H9 (cell line): ENCODE results near the gene KCNG2. TPM values are rescaled to one million over a fixed set of nuclear protein-coding genes. Genes with fewer than 3 reads are reported as not detected.

ENCODE experiments used
- DNase-seq: peaks from one replicate; pipeline ENCODE4 v3.0.0-alpha.2; 2017
- H2AFZ ChIP-seq: one replicate; pipeline ENCODE4 v1.6.1; 2013; ENCODE audit warnings: mild to moderate bottlenecking, low read length, control low read depth, moderate library complexity
- H2AK5ac ChIP-seq: 2 replicates; pipeline ENCODE4 v1.6.1; 2013; ENCODE audit warnings: low read length, control low read depth, mixed read lengths; ENCODE audit not compliant: insufficient read length
- H2BK120ac ChIP-seq: one replicate; pipeline ENCODE4 v1.6.1; 2013; ENCODE audit warnings: low read depth, mild to moderate bottlenecking, low read length, control low read depth, inconsistent platforms; ENCODE audit not compliant: poor library complexity, severe bottlenecking
- H2BK12ac ChIP-seq: 2 replicates; pipeline ENCODE4 v1.6.1; 2013; ENCODE audit warnings: low read length, control low read depth, mixed read lengths, low read depth; ENCODE audit not compliant: insufficient read length
- H2BK15ac ChIP-seq: 2 replicates; pipeline ENCODE4 v1.6.1; 2013; ENCODE audit warnings: low read depth, low read length, control low read depth
- H2BK20ac ChIP-seq: one replicate; pipeline ENCODE4 v1.6.1; 2013; ENCODE audit warnings: low read depth, mild to moderate bottlenecking, low read length, control low read depth, inconsistent platforms; ENCODE audit not compliant: poor library complexity, severe bottlenecking
- H2BK5ac ChIP-seq: 2 replicates; pipeline ENCODE4 v1.6.1; 2013; ENCODE audit warnings: low read length, control low read depth, mixed read lengths; ENCODE audit not compliant: insufficient read length
- H3K14ac ChIP-seq: 2 replicates; pipeline ENCODE4 v1.6.1; 2013; ENCODE audit warnings: low read length, control low read depth; ENCODE audit not compliant: insufficient read depth
- H3K18ac ChIP-seq: 2 replicates; pipeline ENCODE4 v1.6.1; 2013; ENCODE audit warnings: low read depth, mild to moderate bottlenecking, mixed read lengths, low read length, control low read depth; ENCODE audit not compliant: insufficient read length
- H3K23ac ChIP-seq: 2 replicates; pipeline ENCODE4 v1.6.1; 2013; ENCODE audit warnings: low read length, control low read depth, mixed read lengths, low read depth; ENCODE audit not compliant: insufficient read length
- H3K23me2 ChIP-seq: 2 replicates; pipeline ENCODE4 v1.6.1; 2013; ENCODE audit warnings: low read depth, mild to moderate bottlenecking, mixed read lengths, low read length, control low read depth; ENCODE audit not compliant: insufficient read length, poor library complexity, severe bottlenecking
- H3K27ac ChIP-seq: 2 replicates; pipeline ENCODE4 v1.5.1; 2013; ENCODE audit warnings: low read length, control low read depth, mixed read lengths, low read depth; ENCODE audit not compliant: insufficient read length
- H3K27me3 ChIP-seq: 2 replicates; pipeline ENCODE4 v1.6.1; 2013; ENCODE audit warnings: low read length, control low read depth, inconsistent platforms; ENCODE audit not compliant: insufficient read depth
- H3K4ac ChIP-seq: 2 replicates; pipeline ENCODE4 v1.6.1; 2013; ENCODE audit warnings: low read depth, mild to moderate bottlenecking, control low read depth, inconsistent platforms, low read length, moderate library complexity
- H3K4me1 ChIP-seq: 2 replicates; pipeline ENCODE4 v1.6.1; 2013; ENCODE audit warnings: low read length, control low read depth, inconsistent platforms; ENCODE audit not compliant: insufficient read depth
- H3K4me2 ChIP-seq: 2 replicates; pipeline ENCODE4 v1.6.1; 2013; ENCODE audit warnings: low read length, control low read depth, mixed read lengths; ENCODE audit not compliant: insufficient read length, insufficient read depth
- H3K56ac ChIP-seq: 2 replicates; pipeline ENCODE4 v1.6.1; 2013; ENCODE audit warnings: low read depth, mild to moderate bottlenecking, mixed read lengths, low read length, control low read depth; ENCODE audit not compliant: insufficient read length
- H3K79me1 ChIP-seq: 2 replicates; pipeline ENCODE4 v1.6.1; 2013; ENCODE audit warnings: low read depth, mild to moderate bottlenecking, moderate library complexity, low read length, control low read depth, inconsistent platforms; ENCODE audit not compliant: insufficient read depth, poor library complexity, severe bottlenecking
- H3K79me2 ChIP-seq: 2 replicates; pipeline ENCODE4 v1.6.1; 2013; ENCODE audit warnings: low read length, control low read depth, inconsistent platforms; ENCODE audit not compliant: insufficient read depth
- H3K9ac ChIP-seq: 2 replicates; pipeline ENCODE4 v1.6.1; 2013; ENCODE audit warnings: low read length, control low read depth, mixed read lengths; ENCODE audit not compliant: insufficient read length; ENCODE audit errors: extremely low read depth
- H3K9me3 ChIP-seq: one replicate; pipeline ENCODE4 v1.6.1; 2013; ENCODE audit warnings: low read depth, low read length, inconsistent platforms; ENCODE audit not compliant: control insufficient read depth
- H3T11ph ChIP-seq: one replicate; pipeline ENCODE4 v1.6.1; 2013; ENCODE audit warnings: mild to moderate bottlenecking, low read length, control low read depth, inconsistent platforms
- H4K20me1 ChIP-seq: one replicate; pipeline ENCODE4 v1.6.1; 2013; ENCODE audit not compliant: control insufficient read depth, insufficient read length, insufficient read depth
- H4K5ac ChIP-seq: 2 replicates; pipeline ENCODE4 v1.6.1; 2013; ENCODE audit warnings: low read depth, mild to moderate bottlenecking, mixed read lengths, low read length, control low read depth; ENCODE audit not compliant: insufficient read length
- H4K8ac ChIP-seq: replicated peaks from 2 replicates; pipeline ENCODE4 v1.6.1; 2013; ENCODE audit warnings: low read length, control low read depth, mixed read lengths, low read depth; ENCODE audit not compliant: insufficient read length
- H4K91ac ChIP-seq: 2 replicates; pipeline ENCODE4 v1.6.1; 2013; ENCODE audit warnings: low read depth, mild to moderate bottlenecking, moderate library complexity, mixed read lengths, low read length, control low read depth; ENCODE audit not compliant: insufficient read length
- H3K27ac Mint-ChIP-seq, 3 experiments: 2 replicates in 2 of 3; 3 replicates in 1 of 3; pipeline ENCODE4 v1.8.0; 2020 to 2021; ENCODE audit warnings: mixed read lengths in 3 of 3, mild to moderate bottlenecking in 1 of 3, moderate library complexity in 1 of 3
- H3K27me3 Mint-ChIP-seq: 2 replicates; pipeline ENCODE4 v1.8.0; 2021; ENCODE audit warnings: low read depth, mild to moderate bottlenecking, moderate library complexity, mixed read lengths
- H3K36me3 Mint-ChIP-seq, 3 experiments: 2 replicates in 2 of 3; 3 replicates in 1 of 3; pipeline ENCODE4 v1.8.0; 2020 to 2021; ENCODE audit warnings: low read depth in 3 of 3, mixed read lengths in 3 of 3; ENCODE audit not compliant: insufficient read depth in 1 of 3
- H3K4me1 Mint-ChIP-seq, 2 experiments: 2 replicates each; pipeline ENCODE4 v1.8.0; 2020; ENCODE audit warnings: mixed read lengths in 2 of 2
- H3K4me3 Mint-ChIP-seq, 2 experiments: 2 replicates in 1 of 2; 3 replicates in 1 of 2; pipeline ENCODE4 v1.8.0; 2020 to 2021; ENCODE audit warnings: mild to moderate bottlenecking in 2 of 2, mixed read lengths in 2 of 2, moderate library complexity in 1 of 2
- H3K9me3 Mint-ChIP-seq, 2 experiments: 2 replicates in 1 of 2; 3 replicates in 1 of 2; pipeline ENCODE4 v1.8.0; 2020; ENCODE audit warnings: mild to moderate bottlenecking in 2 of 2, mixed read lengths in 2 of 2, moderate library complexity in 1 of 2
- CTCF ChIP-seq: fragments of 200-600 bp; sonication (generic); conservative IDR thresholded peaks from 3 replicates; pipeline ENCODE4 v1.8.0; 2021; ENCODE audit warnings: antibody characterized with exemption, mild to moderate bottlenecking
- WGBS: extraction: QIAGEN DNeasy Blood & Tissue Kit; methylation state at CpG from one replicate; pipeline ENCODE4 v1.1.7; 2013; ENCODE audit warnings: missing lambda C conversion rate, low lambda C conversion rate, mixed read lengths; ENCODE audit not compliant: insufficient read length; ENCODE audit errors: extremely low coverage; 5-methylcytosine and 5-hydroxymethylcytosine counted together
- total RNA-seq: library from RNA; stranded (reverse); gene quantifications from 2 replicates; pipeline ENCODE4 v1.2.1, GENCODE V29; 2021

KCNG2 gene
- total RNA-seq, 1 experiment from 2014 or later, result 0.15 TPM

GRCh38 chr18:79816981-79817606 is 19.4 kb downstream of the KCNG2 start:
- Mint-ChIP-seq H3K27me3 (peaks cover 8% of the 10 kb centered on the region), H3K4me3 (no peak overlapping the region)
- no CpG with 5 or more reads among the region's 18 CpGs for WGBS

More at GRCh38 chr18:79816981-79817606, 19.4 kb downstream of the KCNG2 start:
- Histone ChIP-seq H4K5ac (no peak overlapping the region), H4K8ac (no peak overlapping the region), H3T11ph (no peak overlapping the region), H4K91ac (no peak overlapping the region), H3K4ac (no peak overlapping the region), H3K79me1 (no peaks in the 10 kb centered on the region), H2BK5ac (no peak overlapping the region), H3K27ac (no peak overlapping the region), H3K14ac (no peak overlapping the region; the same call in 1 of the 2 replicates), H2BK20ac (no peak overlapping the region), H3K27me3 (no peaks in the 10 kb centered on the region), H4K20me1 (peaks cover 5% of the 10 kb centered on the region), H3K18ac (no peak overlapping the region), H3K9me3 (no peaks in the 10 kb centered on the region), H2BK120ac (no peak overlapping the region), H3K4me2 (no peak overlapping the region), H2AK5ac (no peak overlapping the region), H3K23ac (no peak overlapping the region), H2BK12ac (no peak overlapping the region), H3K4me1 (no peaks in the 10 kb centered on the region), H3K9ac (no peak overlapping the region), H3K79me2 (no peaks in the 10 kb centered on the region), H3K23me2 (no peaks in the 10 kb centered on the region), H3K56ac (no peak overlapping the region), H2AFZ (no peak overlapping the region), H2BK15ac (no peak overlapping the region)
- DNase-seq, result no peak
- Mint-ChIP-seq H3K36me3 (no peaks in the 10 kb centered on the region), H3K9me3 (no peaks in the 10 kb centered on the region), H3K4me1 (no peaks in the 10 kb centered on the region), H3K27ac (no peak overlapping the region)
- TF ChIP-seq CTCF, result no peak
